ENCODE measurements around the gene MIAT.

GRCh38 chr22:26673486-26673885 lies 16.1 kb downstream of the MIAT start:
- no peak for TF ChIP-seq CTCF (IDR thresholded peaks at IDR 0.05)
- no peak for TF ChIP-seq POLR2AphosphoS5 (IDR thresholded peaks at IDR 0.05)

Measured in transverse colon (tissue), 4 donors.